Neutrophil (primary cell): ENCODE data around the gene NPNT.

Experiments
- H3K27ac ChIP-seq: fragments of 200-600 bp; sonication (generic); 2 replicates; pipeline ENCODE4 v1.5.1; 2016; ENCODE audit warnings: mild to moderate bottlenecking, moderate library complexity
- H3K27me3 ChIP-seq: fragments of 200-600 bp; sonication (generic); 2 replicates; pipeline ENCODE4 v1.6.0; 2016; ENCODE audit warnings: mild to moderate bottlenecking
- H3K36me3 ChIP-seq: fragments of 200-600 bp; sonication (generic); 2 replicates; pipeline ENCODE4 v1.5.1; 2017
- H3K4me1 ChIP-seq, 2 experiments: fragments of 200-600 bp in 1 of 2; sonication (generic) in 1 of 2; 1 replicate in 1 of 2; 2 replicates in 1 of 2; pipeline versions ENCODE4 v1.5.1 to v1.6.1; 2013 to 2016; ENCODE audit warnings: low read depth in 1 of 2, low read length in 1 of 2, mild to moderate bottlenecking in 1 of 2, moderate library complexity in 1 of 2; ENCODE audit not compliant: control insufficient read depth in 1 of 2, insufficient read depth in 1 of 2
- H3K4me3 ChIP-seq, 2 experiments: fragments of 200-600 bp in 1 of 2; sonication (generic) in 1 of 2; 1 replicate in 1 of 2; 2 replicates in 1 of 2; pipeline ENCODE4 v1.5.1; 2013 to 2016; ENCODE audit warnings: low read depth in 1 of 2, low read length in 1 of 2, mild to moderate bottlenecking in 1 of 2, moderate library complexity in 1 of 2
- H3K9me3 ChIP-seq: fragments of 200-600 bp; sonication (generic); 2 replicates; pipeline ENCODE4 v1.5.1; 2016
- CTCF ChIP-seq: fragments of 200-600 bp; sonication (generic); IDR thresholded peaks from 2 replicates; pipeline ENCODE4 v1.5.1; 2016; ENCODE audit warnings: antibody characterized with exemption

The NPNT gene

GRCh38 chr4:105988671-105989070, 93.4 kb downstream of the NPNT start:
- H3K36me3 ChIP-seq: no peaks in the 10 kb centered on the region
- TF ChIP-seq CTCF: no peak
- H3K27me3 ChIP-seq: no peaks in the 10 kb centered on the region
- H3K4me3 ChIP-seq: no peak overlapping the region
- H3K4me1 ChIP-seq: no peaks in the 10 kb centered on the region
- no peak overlapping the region for H3K27ac ChIP-seq
- H3K9me3 ChIP-seq: no peaks in the 10 kb centered on the region

GRCh38 chr4:105989485-105990242, 94.4 kb downstream of the NPNT start:
- no peaks in the 10 kb centered on the region for H3K9me3 ChIP-seq
- no peaks in the 10 kb centered on the region for H3K36me3 ChIP-seq
- no peak overlapping the region for H3K4me3 ChIP-seq
- H3K27me3 ChIP-seq: no peaks in the 10 kb centered on the region
- no peak overlapping the region for H3K27ac ChIP-seq
- H3K4me1 ChIP-seq: no peaks in the 10 kb centered on the region
- no peak for TF ChIP-seq CTCF

- no peaks in the 10 kb centered on the region for H3K4me1 ChIP-seq
- H3K4me3 ChIP-seq: no peak overlapping the region
- H3K36me3 ChIP-seq: no peaks in the 10 kb centered on the region
- H3K27me3 ChIP-seq: no peaks in the 10 kb centered on the region
- no peaks in the 10 kb centered on the region for H3K9me3 ChIP-seq
- TF ChIP-seq CTCF: no peak
- H3K27ac ChIP-seq: no peak overlapping the region
These were observed 95.7 kb downstream of the NPNT start for GRCh38 chr4:105990933-105991332.

- no peaks in the 10 kb centered on the region for H3K36me3 ChIP-seq
- no peaks in the 10 kb centered on the region for H3K4me1 ChIP-seq
- TF ChIP-seq CTCF: no peak
- no peaks in the 10 kb centered on the region for H3K27me3 ChIP-seq
- no peak overlapping the region for H3K27ac ChIP-seq
- H3K9me3 ChIP-seq: no peaks in the 10 kb centered on the region
- no peak overlapping the region for H3K4me3 ChIP-seq
These were observed 96.5 kb downstream of the NPNT start for GRCh38 chr4:105991726-105992125.

GRCh38 chr4:105992641-105993305, 97.5 kb downstream of the NPNT start:
- no peaks in the 10 kb centered on the region for H3K27me3 ChIP-seq
- H3K4me1 ChIP-seq: no peaks in the 10 kb centered on the region
- H3K27ac ChIP-seq: no peak overlapping the region
- no peaks in the 10 kb centered on the region for H3K36me3 ChIP-seq
- no peak overlapping the region for H3K4me3 ChIP-seq
- no peaks in the 10 kb centered on the region for H3K9me3 ChIP-seq
- TF ChIP-seq CTCF: no peak
